SH-SY5Y (cell line): ENCODE data around the gene TBCD.

ENCODE experiments used
- GATA2 ChIP-seq: IDR thresholded peaks from 2 replicates; pipeline ENCODE4 v1.6.1; 2011; ENCODE audit warnings: mild to moderate bottlenecking, low read depth, low read length
- GATA3 ChIP-seq: IDR thresholded peaks from 2 replicates; pipeline ENCODE4 v1.6.1; 2011; ENCODE audit warnings: low read depth, mild to moderate bottlenecking, low read length, moderate library complexity

The TBCD gene

DNA sequence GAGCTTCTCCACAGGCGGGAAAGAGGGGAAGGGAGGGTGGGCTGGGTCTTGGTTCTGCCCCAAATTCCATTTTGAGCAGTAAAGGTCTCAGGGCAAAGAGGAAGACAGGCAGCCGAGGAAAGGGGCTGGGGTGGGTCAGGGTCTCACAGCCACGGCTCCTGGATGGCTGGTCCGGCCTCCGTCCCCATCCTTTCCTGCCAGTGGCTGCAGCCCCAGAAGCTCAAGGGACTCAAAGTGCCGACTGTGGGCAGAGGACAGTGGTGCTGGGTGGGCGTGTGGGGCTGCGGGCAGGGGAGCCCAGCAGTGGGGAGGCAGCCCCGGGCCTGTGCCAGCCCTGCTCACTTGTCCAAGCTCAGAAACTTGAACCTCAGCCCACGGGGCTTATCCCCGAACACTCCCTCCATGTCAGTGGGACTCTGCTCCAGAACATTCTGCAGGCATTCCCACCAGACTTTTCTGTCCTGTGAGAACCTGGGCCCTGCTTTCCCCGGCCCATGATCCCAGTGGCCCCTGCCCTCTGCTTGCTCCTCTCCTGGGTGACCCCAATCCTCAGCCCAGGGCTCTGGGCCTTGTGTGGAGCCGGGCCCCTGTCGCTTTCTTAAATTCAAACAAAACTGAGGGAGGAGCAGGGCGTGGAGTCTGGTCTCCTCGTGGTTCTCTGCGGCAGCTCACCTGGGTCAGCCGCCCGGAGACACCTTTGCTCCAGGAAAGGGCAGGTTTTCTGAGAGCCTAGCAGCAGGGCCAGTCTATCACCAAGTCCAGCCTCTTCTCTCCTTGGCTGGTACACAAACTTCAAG is 209.7 kb downstream of the TBCD start:
- no peak for TF ChIP-seq GATA3
- TF ChIP-seq GATA2, result no peak

DNA sequence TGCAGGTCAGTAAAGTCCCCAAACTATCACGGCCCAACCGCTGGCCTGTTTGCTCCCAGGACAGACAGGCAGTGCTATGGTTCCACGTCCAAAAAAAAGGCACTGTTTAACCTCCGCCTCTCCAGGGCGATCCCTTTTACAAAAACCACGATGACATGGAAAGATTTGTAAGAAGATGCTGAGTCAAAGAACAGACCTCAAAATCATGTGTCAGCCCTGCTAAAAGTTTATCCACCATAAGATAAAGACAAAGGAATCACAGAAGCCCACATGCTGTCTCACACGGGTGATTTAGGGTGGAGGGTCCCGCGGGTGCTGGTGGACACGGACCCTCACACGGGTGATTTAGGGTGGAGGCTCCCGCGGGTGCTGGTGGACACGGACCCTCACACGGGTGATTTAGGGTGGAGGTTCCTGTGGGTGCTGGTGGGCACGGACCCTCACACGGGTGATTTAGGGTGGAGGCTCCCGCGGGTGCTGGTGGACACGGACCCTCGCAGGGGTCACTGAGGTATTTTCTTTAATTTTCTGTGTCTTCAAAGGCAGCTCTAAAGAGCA is 210.4 kb downstream of the TBCD start:
- no peak for TF ChIP-seq GATA2
- no peak for TF ChIP-seq GATA3

DNA sequence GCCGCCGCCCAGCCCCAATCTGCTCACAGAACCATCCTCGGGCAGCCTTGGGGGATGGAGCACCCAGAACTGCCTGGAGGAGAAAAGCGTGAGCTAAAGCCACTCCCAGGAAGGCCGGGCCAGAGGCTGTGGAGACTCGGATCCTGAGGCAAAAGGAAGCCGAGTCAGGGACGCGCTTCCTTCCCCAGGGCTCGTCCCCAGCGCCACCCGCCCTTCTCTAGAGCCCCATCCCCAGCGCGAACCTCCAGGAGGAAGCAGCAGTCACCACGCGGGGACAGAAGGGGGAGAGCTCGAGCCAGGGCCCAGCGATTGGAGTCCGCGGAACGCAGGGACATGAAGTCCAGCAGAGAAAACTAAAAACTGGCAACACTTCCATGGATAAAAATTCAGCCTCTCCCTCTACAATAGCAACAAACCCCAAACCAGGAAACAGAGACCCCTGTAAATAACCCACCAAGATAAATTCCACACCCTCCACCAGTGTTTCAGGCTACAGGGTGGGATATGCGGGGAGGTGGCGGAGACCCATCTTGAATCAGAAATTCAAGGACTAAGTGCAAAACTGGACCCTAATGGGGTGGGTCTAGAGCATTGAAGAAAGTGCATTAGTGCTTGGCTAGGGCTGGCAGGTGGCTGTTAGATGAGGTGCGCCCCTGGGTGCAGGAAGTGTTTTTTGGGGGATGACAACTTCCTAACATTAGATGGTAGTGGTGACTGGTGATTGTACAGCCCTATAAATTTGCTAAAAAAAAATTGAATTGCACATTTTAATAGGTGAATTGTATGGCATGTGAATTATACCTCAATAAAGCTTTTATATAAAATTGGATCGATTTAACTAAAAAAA is 211.5 kb downstream of the TBCD start:
- no peak for TF ChIP-seq GATA2
- TF ChIP-seq GATA3, result no peak

DNA sequence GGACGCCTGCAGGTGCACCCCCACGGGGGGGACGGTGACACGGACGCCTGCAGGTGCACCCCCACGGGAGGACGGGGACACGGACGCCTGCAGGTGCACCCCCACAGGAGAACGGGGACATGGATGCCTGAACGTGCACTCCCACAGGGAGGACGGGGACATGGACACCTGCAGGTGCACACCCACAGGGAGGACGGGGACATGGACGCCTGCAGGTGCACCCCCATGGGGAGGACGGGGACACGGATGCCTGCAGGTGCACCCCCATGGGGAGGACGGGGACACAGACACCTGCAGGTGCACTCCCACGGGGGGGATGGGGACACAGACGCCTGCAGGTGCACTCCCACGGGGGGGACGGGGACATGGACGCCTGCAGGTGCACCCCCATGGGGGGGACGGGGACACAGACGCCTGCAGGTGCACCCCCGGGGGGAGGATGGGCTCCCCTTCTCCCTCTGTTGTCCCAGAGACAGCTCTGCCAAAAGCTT is 213.0 kb downstream of the TBCD start:
- TF ChIP-seq GATA2, result no peak
- no peak for TF ChIP-seq GATA3

DNA sequence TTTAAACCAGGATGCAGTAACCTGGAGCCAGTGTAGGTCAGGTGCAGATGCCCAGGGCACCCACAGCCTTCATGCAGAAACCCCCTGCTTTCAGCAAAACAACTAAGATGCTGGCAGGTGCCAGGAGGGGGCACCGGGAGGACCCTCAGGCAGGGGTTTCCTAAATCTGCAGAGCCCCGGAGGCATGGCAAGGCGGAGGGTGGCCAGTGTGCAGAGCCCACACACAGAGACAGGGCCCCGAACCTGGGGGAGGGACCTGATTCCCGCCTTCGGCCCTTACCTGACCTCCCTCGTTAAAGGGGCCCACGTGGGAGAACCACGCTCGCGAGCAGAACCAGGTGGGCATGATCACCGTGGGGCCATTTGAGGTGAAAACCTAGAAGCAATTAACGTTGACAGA is 213.5 kb downstream of the TBCD start:
- no peak for TF ChIP-seq GATA2
- TF ChIP-seq GATA3, result no peak

DNA sequence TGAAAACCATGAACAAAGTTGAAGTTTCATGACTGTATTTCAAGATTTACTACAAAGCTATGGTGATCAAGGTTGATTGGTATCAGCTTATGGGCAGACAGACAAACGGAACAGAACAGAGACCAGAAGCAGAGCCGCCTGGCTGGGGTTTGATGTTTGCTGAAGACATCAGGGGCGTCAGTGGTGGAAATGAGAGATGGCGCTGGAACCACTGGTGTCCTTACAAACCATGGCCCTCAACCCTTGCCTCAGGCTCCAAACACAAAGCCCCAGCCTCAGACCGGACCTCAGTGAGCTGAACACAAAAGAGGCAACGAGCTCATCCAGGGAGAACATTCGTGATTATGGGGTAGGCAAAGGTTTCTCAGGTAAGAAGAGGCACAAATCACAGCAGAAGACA is 214.6 kb downstream of the TBCD start:
- TF ChIP-seq GATA3 (no peak), GATA2 (no peak)

DNA sequence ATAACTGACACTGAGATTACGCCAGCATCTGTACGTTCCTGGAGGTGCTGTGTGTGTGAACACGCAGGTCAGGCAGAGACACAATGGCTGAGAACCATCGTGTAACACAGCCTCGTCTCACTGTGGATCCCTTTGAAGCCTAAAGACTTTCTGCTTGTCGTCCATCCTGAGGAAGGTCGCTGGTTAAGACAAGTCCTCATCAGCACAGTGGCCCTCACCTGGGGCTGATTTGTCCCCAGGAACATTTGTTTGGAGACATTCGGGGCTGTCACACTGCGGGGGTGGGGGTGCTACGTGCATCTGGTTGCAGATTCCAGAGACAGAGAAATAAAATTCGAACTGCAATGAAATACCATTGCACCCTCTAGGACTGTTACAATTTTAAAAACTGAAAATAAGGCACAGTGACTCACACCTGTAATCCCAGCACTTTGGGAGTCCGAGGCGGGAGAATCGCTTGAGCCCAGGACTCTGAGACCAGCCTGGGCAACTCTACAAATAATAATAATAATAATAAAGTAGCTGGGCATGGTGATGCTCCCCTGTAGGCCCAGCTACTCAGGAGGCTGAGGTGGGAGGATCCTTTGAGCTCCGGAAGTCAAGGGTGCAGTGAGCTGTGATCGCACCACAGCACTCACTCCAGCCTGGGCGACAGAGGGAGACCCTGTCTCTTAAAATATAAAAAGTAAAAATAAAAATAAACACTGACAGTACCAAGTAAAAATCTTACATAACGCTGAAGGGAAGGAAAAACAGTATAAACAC is 215.6 kb downstream of the TBCD start:
- TF ChIP-seq GATA3 (no peak), GATA2 (no peak)

DNA sequence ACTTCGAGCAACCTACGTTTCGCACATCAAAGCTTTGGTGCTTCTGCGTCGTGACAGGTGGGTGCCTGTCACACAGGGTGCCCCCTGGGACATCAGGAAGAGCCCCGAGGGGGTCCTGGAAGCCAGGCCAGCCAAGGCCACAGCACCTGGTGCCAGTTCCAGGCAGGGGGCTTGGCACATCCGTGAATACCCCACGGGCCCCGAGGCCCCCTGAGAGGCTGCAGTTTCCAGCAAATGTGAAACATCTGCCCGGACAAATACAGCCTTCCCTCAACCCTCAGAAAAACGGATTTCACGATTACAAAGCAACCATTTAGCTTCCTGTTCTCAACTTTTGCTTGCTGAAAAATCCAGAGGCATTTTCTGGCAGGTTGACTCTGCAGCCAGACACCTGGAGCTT is 218.2 kb downstream of the TBCD start:
- no peak for TF ChIP-seq GATA3
- no peak for TF ChIP-seq GATA2

DNA sequence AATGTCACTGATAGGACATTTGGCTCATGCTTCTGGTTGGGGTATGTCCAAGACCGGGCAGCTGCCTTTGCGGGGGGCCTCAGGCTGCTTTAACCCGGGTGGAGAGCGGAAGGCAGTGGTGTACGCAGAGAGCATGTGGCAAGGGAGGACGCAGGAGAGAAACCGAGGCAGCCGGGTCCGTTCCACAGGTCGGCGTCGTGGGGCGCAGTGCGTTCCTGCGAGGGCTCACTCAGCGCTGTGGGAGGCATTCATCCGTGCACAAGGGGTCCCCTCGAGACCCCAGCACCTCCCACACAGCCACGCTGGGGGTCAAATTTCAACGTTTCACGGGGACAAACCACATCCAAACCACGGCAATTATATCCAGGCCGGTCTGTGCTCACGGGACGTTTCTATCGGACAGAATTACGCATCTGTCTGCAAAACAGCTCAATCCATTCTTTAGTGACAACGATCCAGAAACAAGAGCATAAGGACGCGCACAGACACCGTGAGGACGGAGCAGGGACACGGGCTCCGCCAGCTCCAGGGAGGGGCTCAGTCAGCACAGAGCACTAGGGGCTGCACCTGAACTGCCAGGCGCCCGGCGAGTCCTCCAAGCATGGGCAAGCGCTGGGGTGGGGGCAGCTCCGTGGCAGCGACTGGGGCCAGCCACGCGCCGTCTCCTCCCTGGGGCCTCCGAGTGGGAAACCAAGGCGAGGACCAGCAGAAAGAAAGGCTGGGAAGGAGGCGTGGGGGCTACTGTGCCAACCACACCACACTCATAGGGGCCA is 219.1 kb downstream of the TBCD start:
- TF ChIP-seq GATA2 (no peak), GATA3 (no peak)

DNA sequence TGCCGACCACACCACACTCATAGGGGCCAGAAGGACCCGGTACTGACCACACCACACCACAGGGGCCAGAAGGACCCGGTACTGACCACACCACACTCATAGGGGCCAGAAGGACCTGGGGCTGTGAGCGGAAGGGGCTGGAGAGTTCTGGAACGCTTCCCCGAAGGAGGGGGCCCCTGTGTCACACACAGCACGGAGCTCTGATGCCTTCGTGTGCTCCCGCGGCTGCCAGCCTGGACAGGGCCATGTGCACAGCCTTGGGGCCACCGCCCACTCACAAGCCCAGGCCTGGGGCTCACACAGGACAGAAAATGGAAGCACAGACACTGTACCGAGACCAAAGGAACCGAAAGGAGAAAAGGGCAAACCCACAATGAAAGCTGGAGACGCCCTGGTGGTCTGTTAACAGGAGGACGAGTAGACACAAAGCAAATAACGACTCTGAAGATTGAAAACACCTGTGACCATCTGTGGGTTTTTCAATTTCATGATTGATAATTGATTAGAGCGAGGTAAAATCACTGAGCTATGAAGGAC is 221.0 kb downstream of the TBCD start:
- no peak for TF ChIP-seq GATA2
- no peak for TF ChIP-seq GATA3

DNA sequence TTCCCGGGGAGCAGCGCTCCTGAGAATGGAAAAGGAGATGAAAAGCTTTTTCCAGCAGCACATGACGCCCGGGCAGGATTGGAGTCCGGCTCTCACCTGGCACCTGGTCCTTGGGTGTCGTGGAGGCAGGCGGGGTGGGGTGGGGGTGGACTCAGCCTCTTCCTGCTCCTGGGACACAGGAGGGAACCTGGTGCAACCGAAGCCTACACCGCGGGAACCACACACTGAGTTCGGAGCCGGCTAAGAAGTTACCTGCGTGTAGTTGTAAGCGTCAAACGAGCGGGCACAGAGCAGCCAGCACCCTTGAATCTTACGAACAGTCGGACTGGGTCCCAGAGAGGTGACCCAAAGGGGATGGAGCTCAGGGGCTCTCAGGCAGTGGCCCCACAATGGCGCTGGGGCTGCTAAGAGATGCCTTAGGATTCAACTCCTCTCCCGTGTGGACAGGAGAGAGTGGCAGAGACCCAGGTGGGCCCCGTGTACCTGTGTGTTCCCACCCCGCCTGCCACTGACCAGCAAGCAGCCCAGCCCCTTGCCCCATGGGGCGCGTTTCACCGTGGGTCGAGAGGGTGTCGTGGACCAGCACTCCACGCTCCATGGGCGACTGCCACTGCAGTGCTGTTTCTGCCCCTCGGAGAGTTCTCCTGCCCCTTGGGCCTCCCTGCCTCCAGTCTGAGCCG is 221.7 kb downstream of the TBCD start:
- TF ChIP-seq GATA2 (no peak), GATA3 (no peak)
